ENCODE results near the gene DERL3. TPM values are rescaled to one million over a fixed set of nuclear protein-coding genes. Genes with fewer than 3 reads are reported as not detected.

DERL3 gene
- polyA plus RNA-seq, 3 donors: 2.1 to 4.1 (median 3.8) TPM

- no peak for DNase-seq (ENCODE audit: low read depth in 3 of 3, low spot score in 2 of 3)
These were observed 5.6 kb downstream of the DERL3 start for GRCh38 chr22:23833017-23833751.

- DNase-seq (ENCODE audit: low read depth in 3 of 3, low spot score in 2 of 3): no peak
These were observed 6.4 kb downstream of the DERL3 start for GRCh38 chr22:23832226-23833016.

- DNase-seq (ENCODE audit: low read depth in 3 of 3, low spot score in 2 of 3): no peak
These were observed 7.0 kb downstream of the DERL3 start for GRCh38 chr22:23831781-23832180.

GRCh38 chr22:23831261-23831660, 7.5 kb downstream of the DERL3 start:
- no peak for DNase-seq (ENCODE audit: low read depth in 3 of 3, low spot score in 2 of 3)

GRCh38 chr22:23829845-23830372, 8.9 kb downstream of the DERL3 start:
- DNase-seq (ENCODE audit: low read depth in 3 of 3, low spot score in 2 of 3): no peak

- no peak for DNase-seq (ENCODE audit: low read depth in 3 of 3, low spot score in 2 of 3)
These were observed 9.8 kb downstream of the DERL3 start for GRCh38 chr22:23828800-23829680.

- no peak for DNase-seq (ENCODE audit: low read depth in 3 of 3, low spot score in 2 of 3)
These were observed 11.3 kb downstream of the DERL3 start for GRCh38 chr22:23827351-23827995.

GRCh38 chr22:23826510-23827350, 12.1 kb downstream of the DERL3 start:
- no peak for DNase-seq (ENCODE audit: low read depth in 3 of 3, low spot score in 2 of 3)

GRCh38 chr22:23825246-23825905, 13.4 kb downstream of the DERL3 start:
- no peak for DNase-seq (ENCODE audit: low read depth in 3 of 3, low spot score in 2 of 3)

GRCh38 chr22:23824476-23825245, 14.1 kb downstream of the DERL3 start:
- DNase-seq (ENCODE audit: low read depth in 3 of 3, low spot score in 2 of 3): no peak

- DNase-seq (ENCODE audit: low read depth in 3 of 3, low spot score in 2 of 3): no peak
These were observed 15.4 kb downstream of the DERL3 start for GRCh38 chr22:23823331-23823791.

- DNase-seq (ENCODE audit: low read depth in 3 of 3, low spot score in 2 of 3): no peak
These were observed 16.6 kb downstream of the DERL3 start for GRCh38 chr22:23822101-23822671.

GRCh38 chr22:23820748-23821211, 18.0 kb downstream of the DERL3 start:
- DNase-seq (ENCODE audit: low read depth in 3 of 3, low spot score in 2 of 3): no peak

GRCh38 chr22:23818541-23818940, 20.3 kb downstream of the DERL3 start:
- no peak for DNase-seq (ENCODE audit: low read depth in 3 of 3, low spot score in 2 of 3)

- DNase-seq (ENCODE audit: low read depth in 3 of 3, low spot score in 2 of 3): no peak
These were observed 21.7 kb downstream of the DERL3 start for GRCh38 chr22:23817146-23817545.

- no peak for DNase-seq (ENCODE audit: low read depth in 3 of 3, low spot score in 2 of 3)
These were observed 22.4 kb downstream of the DERL3 start for GRCh38 chr22:23816156-23816976.

All from right renal cortex interstitium (tissue), 3 donors.